Measurements from ENCODE around the gene GUCA2A. TPM values are rescaled to one million over a fixed set of nuclear protein-coding genes. Genes with fewer than 3 reads are reported as not detected.

The GUCA2A gene
- total RNA-seq: not detected
- polyA plus RNA-seq (ENCODE audit: insufficient read depth, low read depth, low replicate concordance): not detected
- long read RNA-seq, donor 1: 0 reads
- long read RNA-seq, donor 2: 0 reads
- long read RNA-seq, donor 3: 0 reads
- long read RNA-seq, donor 4: 0 reads
- long read RNA-seq, donor 5: 0 reads
- long read RNA-seq, donor 6: 0 reads
- long read RNA-seq, donor 7: 0 reads
- long read RNA-seq, donor 8: 0 reads
- long read RNA-seq, donor 9: 0 reads
- long read RNA-seq, donor 10: 0 reads

- no peaks in the 10 kb centered on the region for H3K36me3 ChIP-seq (ENCODE audit: control insufficient read depth in 2 of 3, insufficient read depth in 3 of 3, low read length in 3 of 3)
- H3K9ac ChIP-seq (ENCODE audit: low read length in 3 of 3): no peak within 1 kb of the TSS
- DNase-seq (peak in 1 of 5 donors; percentile 70), FAIRE-seq (no peak)
- TF ChIP-seq, protein P1, sequence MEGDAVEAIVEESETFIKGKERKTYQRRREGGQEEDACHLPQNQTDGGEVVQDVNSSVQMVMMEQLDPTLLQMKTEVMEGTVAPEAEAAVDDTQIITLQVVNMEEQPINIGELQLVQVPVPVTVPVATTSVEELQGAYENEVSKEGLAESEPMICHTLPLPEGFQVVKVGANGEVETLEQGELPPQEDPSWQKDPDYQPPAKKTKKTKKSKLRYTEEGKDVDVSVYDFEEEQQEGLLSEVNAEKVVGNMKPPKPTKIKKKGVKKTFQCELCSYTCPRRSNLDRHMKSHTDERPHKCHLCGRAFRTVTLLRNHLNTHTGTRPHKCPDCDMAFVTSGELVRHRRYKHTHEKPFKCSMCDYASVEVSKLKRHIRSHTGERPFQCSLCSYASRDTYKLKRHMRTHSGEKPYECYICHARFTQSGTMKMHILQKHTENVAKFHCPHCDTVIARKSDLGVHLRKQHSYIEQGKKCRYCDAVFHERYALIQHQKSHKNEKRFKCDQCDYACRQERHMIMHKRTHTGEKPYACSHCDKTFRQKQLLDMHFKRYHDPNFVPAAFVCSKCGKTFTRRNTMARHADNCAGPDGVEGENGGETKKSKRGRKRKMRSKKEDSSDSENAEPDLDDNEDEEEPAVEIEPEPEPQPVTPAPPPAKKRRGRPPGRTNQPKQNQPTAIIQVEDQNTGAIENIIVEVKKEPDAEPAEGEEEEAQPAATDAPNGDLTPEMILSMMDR (IDR thresholded peaks at IDR 0.05; ENCODE audit: borderline replicate concordance, extremely low read depth, insufficient read depth): no peak
- peaks cover 0 to 7% (median 0%) of the 10 kb centered on the region in 3 donors for H3K9me3 ChIP-seq (ENCODE audit: control insufficient read depth in 2 of 3, insufficient read depth in 1 of 3, low read length in 3 of 3)
- no peaks in the 10 kb centered on the region for H3K27me3 ChIP-seq (ENCODE audit: control insufficient read depth, insufficient read depth, low read length)
- H3K4me1 ChIP-seq (ENCODE audit: control insufficient read depth in 2 of 3, insufficient read depth in 2 of 3, low read depth in 1 of 3, low read length in 3 of 3): peaks cover 0 to 7% (median 2%) of the 10 kb centered on the region in 3 donors
- no peak within 1 kb of the TSS for H3K4me3 ChIP-seq (ENCODE audit: low read length in 3 of 3)
- no peak within 1 kb of the TSS for H3K27ac ChIP-seq (ENCODE audit: low read depth in 2 of 2, low read length in 2 of 2)
- intact Hi-C loops (cut with DNase I): no loop called here
These were observed at the start of gene GUCA2A for GRCh38 chr1:42164551-42165420. Gene GUCA2A, minus strand, starts transcription at chr1:42164745. Its CDS starts 33 bp downstream, at chr1:42164712.

DNA sequence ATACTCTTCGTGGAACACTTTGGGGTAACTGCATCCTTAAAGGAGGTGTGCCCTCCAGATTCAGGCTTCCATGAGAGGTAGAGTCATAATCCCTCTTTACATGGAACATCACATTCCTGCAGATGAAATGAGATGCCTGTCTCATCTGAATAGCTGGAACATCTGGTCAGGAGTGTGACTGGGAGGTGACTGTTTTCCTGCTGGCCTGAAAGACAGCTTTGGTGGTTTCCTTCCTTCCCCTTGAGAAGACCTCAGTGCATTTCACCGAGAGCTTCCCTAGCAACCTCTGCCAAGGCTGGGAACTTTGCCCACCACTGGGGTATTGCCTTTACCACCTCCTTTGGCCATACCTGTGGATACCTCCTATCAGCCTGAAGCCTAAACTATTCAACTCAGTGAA lies 46.7 kb upstream of the GUCA2A start:
- intact Hi-C loops (cut with DNase I): no loop called here
- no peaks in the 10 kb centered on the region for H3K27me3 ChIP-seq (ENCODE audit: control insufficient read depth, insufficient read depth, low read length)
- peaks cover 0 to 2% (median 0%) of the 10 kb centered on the region in 3 donors for H3K9me3 ChIP-seq (ENCODE audit: control insufficient read depth in 2 of 3, insufficient read depth in 1 of 3, low read length in 3 of 3)
- peaks cover 0 to 5% (median 0%) of the 10 kb centered on the region in 3 donors for H3K4me1 ChIP-seq (ENCODE audit: control insufficient read depth in 2 of 3, insufficient read depth in 2 of 3, low read depth in 1 of 3, low read length in 3 of 3)
- H3K9ac ChIP-seq (ENCODE audit: low read length in 3 of 3): no peak overlapping the region
- TF ChIP-seq, protein P1 (IDR thresholded peaks at IDR 0.05; ENCODE audit: borderline replicate concordance, extremely low read depth, insufficient read depth): no peak
- H3K27ac ChIP-seq (ENCODE audit: low read depth in 2 of 2, low read length in 2 of 2): no peak overlapping the region
- DNase-seq: no peak
- no peaks in the 10 kb centered on the region for H3K36me3 ChIP-seq (ENCODE audit: control insufficient read depth in 2 of 3, insufficient read depth in 3 of 3, low read length in 3 of 3)
- H3K4me3 ChIP-seq (ENCODE audit: low read length in 3 of 3): no peak overlapping the region
- FAIRE-seq: no peak

GRCh38 chr1:42210421-42211133 lies 46.0 kb upstream of the GUCA2A start:
- intact Hi-C loops (cut with DNase I): no loop called here
- TF ChIP-seq, protein P1 (IDR thresholded peaks at IDR 0.05; ENCODE audit: borderline replicate concordance, extremely low read depth, insufficient read depth): no peak
- H3K36me3 ChIP-seq (ENCODE audit: control insufficient read depth in 2 of 3, insufficient read depth in 3 of 3, low read length in 3 of 3): no peaks in the 10 kb centered on the region
- H3K9me3 ChIP-seq (ENCODE audit: control insufficient read depth in 2 of 3, insufficient read depth in 1 of 3, low read length in 3 of 3): peaks cover 0 to 2% (median 0%) of the 10 kb centered on the region in 3 donors
- no peak overlapping the region for H3K9ac ChIP-seq (ENCODE audit: low read length in 3 of 3)
- FAIRE-seq: no peak
- H3K27me3 ChIP-seq (ENCODE audit: control insufficient read depth, insufficient read depth, low read length): no peaks in the 10 kb centered on the region
- no peak overlapping the region for H3K4me3 ChIP-seq (ENCODE audit: low read length in 3 of 3)
- no peak overlapping the region for H3K27ac ChIP-seq (ENCODE audit: low read depth in 2 of 2, low read length in 2 of 2)
- no peak for DNase-seq
- peaks cover 0 to 5% (median 0%) of the 10 kb centered on the region in 3 donors for H3K4me1 ChIP-seq (ENCODE audit: control insufficient read depth in 2 of 3, insufficient read depth in 2 of 3, low read depth in 1 of 3, low read length in 3 of 3)

All from kidney (tissue), 22 donors.